ENCODE data around the gene SLC35G4.
A peak's percentile ranks its signal among the peaks of the same experiment; 100 is the strongest.
"Not testable (repeated sequence)": the region's sequence is repeated elsewhere in the genome, so short reads cannot be mapped to it uniquely, and the experiment has no call there.

Gene SLC35G4

GRCh38 chr18:11609488-11609887, at the start of gene SLC35G4:
TSS of gene SLC35G4 (plus strand) at chr18:11609596. CDS start at chr18:11609596, 0 bp downstream.
- not testable (repeated sequence) for DNase-seq (ENCODE audit: low read depth); H3K4me3 ChIP-seq (ENCODE audit: low read length)

DNA sequence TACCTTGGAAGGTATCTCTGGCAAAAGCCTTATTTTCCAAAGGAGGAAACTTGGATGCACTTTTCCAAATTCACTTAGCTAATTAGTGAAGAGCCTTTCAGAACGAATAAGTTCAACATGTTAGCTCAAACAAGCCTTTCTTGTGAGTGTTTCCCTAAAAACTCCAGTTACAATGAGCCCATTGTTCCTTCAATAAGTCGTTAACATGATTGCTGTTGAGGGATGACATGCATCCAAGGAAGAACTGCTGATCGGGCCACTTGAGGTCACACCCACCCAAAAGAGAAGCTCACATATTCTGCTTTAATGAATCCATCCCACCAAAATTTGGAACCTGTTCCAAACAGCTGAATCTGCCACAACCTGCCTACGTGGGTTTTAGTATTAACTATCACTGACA, 48.1 kb upstream of the SLC35G4 start:
- no peak overlapping the region for H3K4me3 ChIP-seq (ENCODE audit: low read length)
- no peak for DNase-seq (ENCODE audit: low read depth)
- TF ChIP-seq, protein P1, sequence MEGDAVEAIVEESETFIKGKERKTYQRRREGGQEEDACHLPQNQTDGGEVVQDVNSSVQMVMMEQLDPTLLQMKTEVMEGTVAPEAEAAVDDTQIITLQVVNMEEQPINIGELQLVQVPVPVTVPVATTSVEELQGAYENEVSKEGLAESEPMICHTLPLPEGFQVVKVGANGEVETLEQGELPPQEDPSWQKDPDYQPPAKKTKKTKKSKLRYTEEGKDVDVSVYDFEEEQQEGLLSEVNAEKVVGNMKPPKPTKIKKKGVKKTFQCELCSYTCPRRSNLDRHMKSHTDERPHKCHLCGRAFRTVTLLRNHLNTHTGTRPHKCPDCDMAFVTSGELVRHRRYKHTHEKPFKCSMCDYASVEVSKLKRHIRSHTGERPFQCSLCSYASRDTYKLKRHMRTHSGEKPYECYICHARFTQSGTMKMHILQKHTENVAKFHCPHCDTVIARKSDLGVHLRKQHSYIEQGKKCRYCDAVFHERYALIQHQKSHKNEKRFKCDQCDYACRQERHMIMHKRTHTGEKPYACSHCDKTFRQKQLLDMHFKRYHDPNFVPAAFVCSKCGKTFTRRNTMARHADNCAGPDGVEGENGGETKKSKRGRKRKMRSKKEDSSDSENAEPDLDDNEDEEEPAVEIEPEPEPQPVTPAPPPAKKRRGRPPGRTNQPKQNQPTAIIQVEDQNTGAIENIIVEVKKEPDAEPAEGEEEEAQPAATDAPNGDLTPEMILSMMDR (conservative IDR thresholded peaks at IDR 0.05; ENCODE audit: low read length): no peak

- no peak for DNase-seq (ENCODE audit: low read depth)
- TF ChIP-seq, protein P1 (conservative IDR thresholded peaks at IDR 0.05; ENCODE audit: low read length): no peak
- no peak overlapping the region for H3K4me3 ChIP-seq (ENCODE audit: low read length)
Measured at GRCh38 chr18:11565716-11566115, 43.7 kb upstream of the SLC35G4 start.

- no peak overlapping the region for H3K4me3 ChIP-seq (ENCODE audit: low read length)
- DNase-seq (ENCODE audit: low read depth): no peak
Measured at GRCh38 chr18:11566236-11566965, 43.0 kb upstream of the SLC35G4 start.

DNA sequence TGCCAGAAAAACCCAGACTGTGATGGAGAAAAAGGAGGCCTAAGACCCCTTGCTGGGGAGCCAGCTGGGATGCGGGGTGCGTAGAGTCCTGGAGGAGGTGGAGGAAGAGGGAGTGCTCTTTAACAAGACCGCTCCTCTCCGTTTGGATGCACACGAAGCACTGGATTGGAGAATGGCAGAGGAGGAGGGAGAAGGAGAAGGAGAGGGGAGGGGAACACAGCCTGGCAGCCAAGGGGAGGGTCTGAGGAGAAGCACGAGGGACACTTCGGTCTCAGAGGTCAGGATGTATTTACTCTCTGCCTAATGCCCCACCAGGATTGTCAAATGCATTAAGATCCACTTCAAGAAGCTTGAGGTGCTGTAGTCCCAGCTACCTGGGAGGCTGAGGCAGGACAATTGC, 42.0 kb upstream of the SLC35G4 start:
- TF ChIP-seq, protein P1 (conservative IDR thresholded peaks at IDR 0.05; ENCODE audit: low read length): no peak
- no peak for DNase-seq (ENCODE audit: low read depth)
- no peak overlapping the region for H3K4me3 ChIP-seq (ENCODE audit: low read length)

More at GRCh38 chr18:11566236-11566965, 43.0 kb upstream of the SLC35G4 start:
- TF ChIP-seq, protein P1 (conservative IDR thresholded peaks at IDR 0.05; ENCODE audit: low read length): no peak

GRCh38 chr18:11570073-11570588, 39.3 kb upstream of the SLC35G4 start:
- DNase-seq (ENCODE audit: low read depth): no peak
- H3K4me3 ChIP-seq (ENCODE audit: low read length): no peak overlapping the region
- TF ChIP-seq, protein P1 (conservative IDR thresholded peaks at IDR 0.05; ENCODE audit: low read length): no peak

- peak; percentile 46 for DNase-seq (ENCODE audit: low read depth)
- no peak overlapping the region for H3K4me3 ChIP-seq (ENCODE audit: low read length)
- TF ChIP-seq, protein P1 (conservative IDR thresholded peaks at IDR 0.05; ENCODE audit: low read length): peak; percentile 44
Measured at GRCh38 chr18:11570769-11571412, 38.5 kb upstream of the SLC35G4 start.
